Mesenchymal stem cell (in vitro differentiated cells and primary cell): ENCODE measurements around the gene TSFM.

Experiments
- DNase-seq: peaks from one replicate; pipeline ENCODE4 v3.0.0-alpha.2; 2013
- H2AFZ ChIP-seq: one replicate; pipeline ENCODE4 v1.6.1; 2013; ENCODE audit warnings: low read depth, mild to moderate bottlenecking, control low read depth, inconsistent platforms, low read length, moderate library complexity
- H2AK5ac ChIP-seq: 2 replicates; pipeline ENCODE4 v1.6.1; 2013; ENCODE audit warnings: low read length, moderate library complexity, mild to moderate bottlenecking, inconsistent platforms; ENCODE audit not compliant: severe bottlenecking
- H2BK120ac ChIP-seq: one replicate; pipeline ENCODE4 v1.6.1; 2013; ENCODE audit warnings: low read depth, mild to moderate bottlenecking, inconsistent platforms, low read length, moderate library complexity
- H2BK12ac ChIP-seq, 2 experiments: one replicate each; pipeline ENCODE4 v1.6.1; 2013; ENCODE audit warnings: inconsistent platforms in 2 of 2, low read length in 2 of 2, mild to moderate bottlenecking in 2 of 2, moderate library complexity in 2 of 2, control low read depth in 1 of 2
- H2BK15ac ChIP-seq: one replicate; pipeline ENCODE4 v1.6.1; 2013; ENCODE audit warnings: mild to moderate bottlenecking, low read depth, inconsistent platforms; ENCODE audit not compliant: poor library complexity, severe bottlenecking
- H2BK5ac ChIP-seq: 2 replicates; pipeline ENCODE4 v1.6.1; 2013; ENCODE audit warnings: low read depth, mild to moderate bottlenecking, low read length, control low read depth, inconsistent platforms; ENCODE audit not compliant: poor library complexity, severe bottlenecking
- H3K14ac ChIP-seq, 2 experiments: one replicate each; pipeline ENCODE4 v1.6.1; 2013; ENCODE audit warnings: inconsistent platforms in 2 of 2, low read length in 2 of 2, control low read depth in 1 of 2, mild to moderate bottlenecking in 1 of 2, moderate library complexity in 1 of 2
- H3K18ac ChIP-seq, 2 experiments: one replicate each; pipeline ENCODE4 v1.6.1; 2013; ENCODE audit warnings: inconsistent platforms in 2 of 2, low read length in 2 of 2, control low read depth in 1 of 2, low read depth in 1 of 2, mild to moderate bottlenecking in 1 of 2
- H3K23ac ChIP-seq, 2 experiments: one replicate each; pipeline ENCODE4 v1.6.1; 2013; ENCODE audit warnings: inconsistent platforms in 2 of 2, low read length in 2 of 2, mild to moderate bottlenecking in 2 of 2, moderate library complexity in 2 of 2, control low read depth in 1 of 2
- H3K27ac ChIP-seq: 2 replicates; pipeline ENCODE4 v1.5.1; 2013; ENCODE audit warnings: mild to moderate bottlenecking, moderate library complexity, low read length, control low read depth, inconsistent platforms; ENCODE audit not compliant: poor library complexity, severe bottlenecking
- H3K27me3 ChIP-seq, 2 experiments: 2 replicates each; pipeline versions ENCODE4 v1.6.1 to v1.7.0; 2013; ENCODE audit warnings: low read length in 2 of 2, mild to moderate bottlenecking in 2 of 2, moderate library complexity in 2 of 2, control low read depth in 1 of 2, inconsistent platforms in 1 of 2; ENCODE audit not compliant: control insufficient read depth in 1 of 2, insufficient read depth in 1 of 2
- H3K36me3 ChIP-seq, 2 experiments: 2 replicates each; pipeline versions ENCODE4 v1.6.1 to v1.7.0; 2013; ENCODE audit warnings: low read length in 2 of 2, control low read depth in 1 of 2, inconsistent platforms in 1 of 2, low read depth in 1 of 2, mild to moderate bottlenecking in 1 of 2; ENCODE audit not compliant: insufficient read depth in 2 of 2, control insufficient read depth in 1 of 2
- H3K4ac ChIP-seq, 2 experiments: one replicate each; pipeline ENCODE4 v1.6.1; 2013; ENCODE audit warnings: inconsistent platforms in 2 of 2, low read length in 2 of 2, mild to moderate bottlenecking in 2 of 2, moderate library complexity in 2 of 2, control low read depth in 1 of 2, low read depth in 1 of 2
- H3K4me1 ChIP-seq: 2 replicates; pipeline ENCODE4 v1.6.1; 2013; ENCODE audit warnings: low read depth, low read length, control low read depth; ENCODE audit not compliant: control insufficient read depth, insufficient read depth
- H3K4me2 ChIP-seq: 2 replicates; pipeline ENCODE4 v1.6.1; 2013; ENCODE audit warnings: low read length, mild to moderate bottlenecking, inconsistent platforms; ENCODE audit not compliant: poor library complexity, severe bottlenecking
- H3K4me3 ChIP-seq, 2 experiments: 2 replicates each; pipeline versions ENCODE4 v1.5.1 to v1.7.0; 2013; ENCODE audit warnings: low read length in 2 of 2, mild to moderate bottlenecking in 2 of 2, control low read depth in 1 of 2, low read depth in 1 of 2; ENCODE audit not compliant: insufficient read depth in 1 of 2
- H3K79me1 ChIP-seq: replicated peaks from 2 replicates; pipeline ENCODE4 v1.6.1; 2013; ENCODE audit warnings: mild to moderate bottlenecking, control low read depth, low read length, inconsistent platforms; ENCODE audit not compliant: poor library complexity, severe bottlenecking
- H3K9ac ChIP-seq: 2 replicates; pipeline ENCODE4 v1.7.0; 2013; ENCODE audit warnings: mild to moderate bottlenecking, low read length, moderate library complexity
- H3K9me3 ChIP-seq: 2 replicates; pipeline ENCODE4 v1.7.0; 2013; ENCODE audit warnings: mild to moderate bottlenecking, low read length; ENCODE audit not compliant: control insufficient read depth
- H4K8ac ChIP-seq: one replicate; pipeline ENCODE4 v1.6.1; 2013; ENCODE audit warnings: inconsistent platforms, mild to moderate bottlenecking, low read length, moderate library complexity
- H4K91ac ChIP-seq: one replicate; pipeline ENCODE4 v1.6.1; 2013; ENCODE audit warnings: mild to moderate bottlenecking, low read length, inconsistent platforms
- WGBS: methylation state at CpG from one replicate; pipeline ENCODE4 v1.1.7; 2013; ENCODE audit warnings: mixed read lengths; 5-methylcytosine and 5-hydroxymethylcytosine counted together

Gene TSFM

GRCh38 chr12:57813971-57814772 lies 31.6 kb downstream of the TSFM start:
- H2AFZ ChIP-seq: no peak overlapping the region

GRCh38 chr12:57815177-57816000 lies 32.8 kb downstream of the TSFM start:
- H3K27ac ChIP-seq: no peak overlapping the region
- H2BK5ac ChIP-seq: no peak overlapping the region
- no peak overlapping the region for H2BK120ac ChIP-seq
- H3K4me2 ChIP-seq: no peak overlapping the region
- H4K91ac ChIP-seq: peak overlapping the region; percentile 25
- H3K4me3 ChIP-seq: no peak overlapping the region
- no peak overlapping the region for H3K9ac ChIP-seq
- H3K27me3 ChIP-seq: no peaks in the 10 kb centered on the region
- no peak overlapping the region for H2BK15ac ChIP-seq
- no peak overlapping the region for H3K23ac ChIP-seq
- H4K8ac ChIP-seq: peak overlapping the region; percentile 45
- 72% methylated on average over 12 of the region's 13 CpGs for WGBS
- no peak overlapping the region for H2AK5ac ChIP-seq
- no peak overlapping the region for H3K4ac ChIP-seq
- H3K14ac ChIP-seq: no peak overlapping the region
- H3K36me3 ChIP-seq: peaks cover 52 to 77% of the 10 kb centered on the region in 2 experiments
- no peak for DNase-seq
- H3K4me1 ChIP-seq: peaks cover 8% of the 10 kb centered on the region
- H3K18ac ChIP-seq: peak overlapping the region in 1 of 2 experiments; percentile 18
- H3K9me3 ChIP-seq: no peaks in the 10 kb centered on the region
- peak overlapping the region in 1 of 2 experiments; percentile 11 for H2BK12ac ChIP-seq
- H2AFZ ChIP-seq: no peak overlapping the region
- H3K79me1 ChIP-seq: peaks cover 3% of the 10 kb centered on the region

More at GRCh38 chr12:57813971-57814772, 31.6 kb downstream of the TSFM start:
- H4K91ac ChIP-seq: no peak overlapping the region
- H2BK12ac ChIP-seq: no peak overlapping the region
- H3K9ac ChIP-seq: peak overlapping the region; percentile 2
- H3K4ac ChIP-seq: no peak overlapping the region
- no peak overlapping the region for H2AK5ac ChIP-seq
- H3K27me3 ChIP-seq: no peaks in the 10 kb centered on the region
- WGBS: 85% methylated on average over 11 of the region's 17 CpGs
- H3K4me1 ChIP-seq: peaks cover 8% of the 10 kb centered on the region
- H4K8ac ChIP-seq: peak overlapping the region; percentile 33
- no peak overlapping the region for H3K18ac ChIP-seq
- H3K27ac ChIP-seq: no peak overlapping the region
- peaks cover 3% of the 10 kb centered on the region for H3K79me1 ChIP-seq
- DNase-seq: no peak
- H3K14ac ChIP-seq: no peak overlapping the region
- H2BK15ac ChIP-seq: no peak overlapping the region
- H3K36me3 ChIP-seq: peaks cover 52 to 77% of the 10 kb centered on the region in 2 experiments
- H3K4me3 ChIP-seq: no peak overlapping the region
- no peak overlapping the region for H2BK120ac ChIP-seq
- H2BK5ac ChIP-seq: no peak overlapping the region
- H3K9me3 ChIP-seq: no peaks in the 10 kb centered on the region
- H3K4me2 ChIP-seq: no peak overlapping the region
- no peak overlapping the region for H3K23ac ChIP-seq

GRCh38 chr12:57816001-57816854 lies 33.6 kb downstream of the TSFM start:
- no peak overlapping the region for H3K23ac ChIP-seq
- 83% methylated on average over 2 of the region's 3 CpGs for WGBS

More at GRCh38 chr12:57816001-57816854, 33.6 kb downstream of the TSFM start:
- Histone ChIP-seq H4K91ac (peak overlapping the region; percentile 25), H2BK12ac (no peak overlapping the region), H3K27ac (no peak overlapping the region), H3K4ac (no peak overlapping the region), H3K4me3 (no peak overlapping the region), H2BK120ac (no peak overlapping the region), H3K14ac (no peak overlapping the region), H2BK15ac (no peak overlapping the region), H2BK5ac (no peak overlapping the region), H4K8ac (no peak overlapping the region), H3K9ac (no peak overlapping the region), H3K18ac (no peak overlapping the region), H2AFZ (no peak overlapping the region), H3K4me1 (peaks cover 8% of the 10 kb centered on the region), H2AK5ac (no peak overlapping the region), H3K79me1 (peaks cover 5% of the 10 kb centered on the region), H3K9me3 (no peaks in the 10 kb centered on the region), H3K36me3 (peaks cover 54 to 77% of the 10 kb centered on the region in 2 experiments), H3K27me3 (no peaks in the 10 kb centered on the region), H3K4me2 (no peak overlapping the region)
- no peak for DNase-seq
